Ishikawa (cell line): Measurements from ENCODE around the gene GTF2F2.

ENCODE experiments used
- CEBPB ChIP-seq: IDR thresholded peaks from 2 replicates; pipeline ENCODE4 v1.6.1; 2012
- CREB1 ChIP-seq: IDR thresholded peaks from 2 replicates; pipeline ENCODE4 v1.6.1; 2012; ENCODE audit warnings: low read depth
- EGR1 ChIP-seq: IDR thresholded peaks from 2 replicates; pipeline ENCODE4 v1.6.1; 2012
- EP300 ChIP-seq: IDR thresholded peaks from 2 replicates; pipeline ENCODE4 v1.6.1; 2012; ENCODE audit warnings: borderline replicate concordance
- FOXM1 ChIP-seq: IDR thresholded peaks from 2 replicates; pipeline ENCODE4 v1.6.1; 2012; ENCODE audit warnings: low read depth, borderline replicate concordance
- MAX ChIP-seq: IDR thresholded peaks from 2 replicates; pipeline ENCODE4 v1.6.1; 2012
- NFIC ChIP-seq: IDR thresholded peaks from 2 replicates; pipeline ENCODE4 v1.6.1; 2012
- RAD21 ChIP-seq: IDR thresholded peaks from 2 replicates; pipeline ENCODE4 v1.6.1; 2012; ENCODE audit warnings: low read depth
- REST ChIP-seq: IDR thresholded peaks from 2 replicates; pipeline ENCODE4 v1.6.1; 2012; ENCODE audit warnings: low read depth, mild to moderate bottlenecking
- TAF1 ChIP-seq: IDR thresholded peaks from 2 replicates; pipeline ENCODE4 v1.6.1; 2012; ENCODE audit warnings: low read depth, mild to moderate bottlenecking
- TCF12 ChIP-seq: IDR thresholded peaks from 2 replicates; pipeline ENCODE4 v1.6.1; 2012; ENCODE audit warnings: low read depth
- TEAD4 ChIP-seq: IDR thresholded peaks from 2 replicates; pipeline ENCODE4 v1.6.1; 2012
- USF1 ChIP-seq: IDR thresholded peaks from 2 replicates; pipeline ENCODE4 v1.6.1; 2012
- YY1 ChIP-seq: IDR thresholded peaks from 2 replicates; pipeline ENCODE4 v1.6.1; 2012; ENCODE audit warnings: low read depth
- ZBTB7A ChIP-seq: IDR thresholded peaks from 2 replicates; pipeline ENCODE4 v1.6.1; 2012; ENCODE audit warnings: low read depth

GTF2F2 gene

GRCh38 chr13:45105895-45106294, 14.4 kb upstream of the GTF2F2 start:
- TF ChIP-seq USF1 (no peak), TAF1 (no peak), NFIC (no peak), REST (no peak), TCF12 (no peak), TEAD4 (no peak), YY1 (no peak), EGR1 (no peak), CEBPB (no peak), EP300 (no peak), ZBTB7A (no peak), RAD21 (no peak), FOXM1 (no peak), CREB1 (no peak), MAX (no peak)

- no peak for TF ChIP-seq YY1
- no peak for TF ChIP-seq EP300
- no peak for TF ChIP-seq CEBPB
- no peak for TF ChIP-seq MAX
- TF ChIP-seq FOXM1, result no peak
- TF ChIP-seq CREB1, result no peak
- no peak for TF ChIP-seq RAD21
- TF ChIP-seq EGR1, result no peak
- TF ChIP-seq REST, result no peak
These were observed 12.8 kb upstream of the GTF2F2 start for GRCh38 chr13:45107539-45107938.

- TF ChIP-seq CEBPB, result no peak
- no peak for TF ChIP-seq TCF12
- TF ChIP-seq REST, result no peak
- no peak for TF ChIP-seq USF1
- no peak for TF ChIP-seq MAX
- no peak for TF ChIP-seq TEAD4
- TF ChIP-seq EP300, result no peak
- no peak for TF ChIP-seq NFIC
- no peak for TF ChIP-seq FOXM1
- TF ChIP-seq TAF1, result no peak
- TF ChIP-seq ZBTB7A, result no peak
- no peak for TF ChIP-seq RAD21
- no peak for TF ChIP-seq YY1
- no peak for TF ChIP-seq CREB1
- no peak for TF ChIP-seq EGR1
These were observed 11.6 kb upstream of the GTF2F2 start for GRCh38 chr13:45108716-45109101.

- TF ChIP-seq ZBTB7A (no peak), USF1 (peak; percentile 58; the same call in 1 of the 2 replicates)
These were observed 11.1 kb upstream of the GTF2F2 start for GRCh38 chr13:45109102-45109720.
